Glutamatergic neuron (in vitro differentiated cells): ENCODE measurements around the gene NPR3. TPM values are rescaled to one million over a fixed set of nuclear protein-coding genes. Genes with fewer than 3 reads are reported as not detected.

ENCODE experiments used
- DNase-seq: peaks from one replicate; pipeline ENCODE4 v3.0.0; 2022
- H3K27ac Mint-ChIP-seq: one replicate; pipeline ENCODE4 v1.8.0; 2020; ENCODE audit warnings: mild to moderate bottlenecking, mixed read lengths, inconsistent platforms; ENCODE audit not compliant: unreplicated experiment
- H3K27me3 Mint-ChIP-seq: one replicate; pipeline ENCODE4 v1.8.0; 2020; ENCODE audit warnings: mild to moderate bottlenecking, moderate library complexity, mixed read lengths, inconsistent platforms; ENCODE audit not compliant: unreplicated experiment
- H3K36me3 Mint-ChIP-seq: one replicate; pipeline ENCODE4 v1.8.0; 2020; ENCODE audit warnings: mild to moderate bottlenecking, mixed read lengths, inconsistent platforms; ENCODE audit not compliant: unreplicated experiment
- H3K4me1 Mint-ChIP-seq: one replicate; pipeline ENCODE4 v1.8.0; 2020; ENCODE audit warnings: mild to moderate bottlenecking, low read depth, mixed read lengths, inconsistent platforms; ENCODE audit not compliant: unreplicated experiment
- H3K4me3 Mint-ChIP-seq: one replicate; pipeline ENCODE4 v1.8.0; 2020; ENCODE audit warnings: mild to moderate bottlenecking, mixed read lengths, inconsistent platforms; ENCODE audit not compliant: unreplicated experiment
- H3K9me3 Mint-ChIP-seq: one replicate; pipeline ENCODE4 v1.8.0; 2020; ENCODE audit warnings: mild to moderate bottlenecking, moderate library complexity, mixed read lengths, inconsistent platforms; ENCODE audit not compliant: unreplicated experiment
- CTCF ChIP-seq: fragments of 200-600 bp; sonication (generic); IDR thresholded peaks from one replicate; pipeline ENCODE4 v1.5.0; 2021; ENCODE audit not compliant: partially characterized antibody, unreplicated experiment
- total RNA-seq: library from RNA; stranded (reverse); fragmentation: NEBNext Ultra II Directional; extraction: Animal tissue kit (Norgen Biotek cat#: 25700); gene quantifications from one replicate; pipeline ENCODE4 v1.2.1, GENCODE V29; 2021; ENCODE audit not compliant: unreplicated experiment

The NPR3 gene
- total RNA-seq, 1 donor from 2014 or later = not detected

GRCh38 chr5:32684260-32684659 is 26.9 kb upstream of the NPR3 start:
- no peak overlapping the region for H3K4me3 Mint-ChIP-seq

GRCh38 chr5:32686799-32687498 is 24.2 kb upstream of the NPR3 start:
- no peak overlapping the region for H3K27ac Mint-ChIP-seq
- H3K4me1 Mint-ChIP-seq = no peaks in the 10 kb centered on the region

More at GRCh38 chr5:32684260-32684659, 26.9 kb upstream of the NPR3 start:
- no peak for TF ChIP-seq CTCF
- H3K27ac Mint-ChIP-seq = no peak overlapping the region
- H3K36me3 Mint-ChIP-seq = peaks cover 15% of the 10 kb centered on the region
- no peaks in the 10 kb centered on the region for H3K27me3 Mint-ChIP-seq
- peaks cover 3% of the 10 kb centered on the region for H3K9me3 Mint-ChIP-seq
- no peaks in the 10 kb centered on the region for H3K4me1 Mint-ChIP-seq
- no peak for DNase-seq

GRCh38 chr5:32687499-32687831 is 23.7 kb upstream of the NPR3 start:
- no peak for DNase-seq
- Mint-ChIP-seq H3K4me1 (no peaks in the 10 kb centered on the region), H3K36me3 (peaks cover 15% of the 10 kb centered on the region), H3K27me3 (no peaks in the 10 kb centered on the region), H3K27ac (no peak overlapping the region), H3K4me3 (no peak overlapping the region), H3K9me3 (peaks cover 4% of the 10 kb centered on the region)
- TF ChIP-seq CTCF = no peak

More at GRCh38 chr5:32686799-32687498, 24.2 kb upstream of the NPR3 start:
- Mint-ChIP-seq H3K4me3 (no peak overlapping the region), H3K9me3 (peaks cover 4% of the 10 kb centered on the region), H3K27me3 (no peaks in the 10 kb centered on the region), H3K36me3 (peaks cover 15% of the 10 kb centered on the region)
- TF ChIP-seq CTCF = no peak
- DNase-seq = no peak

GRCh38 chr5:32690153-32690552 is 21.0 kb upstream of the NPR3 start:
- Mint-ChIP-seq H3K4me3 (no peak overlapping the region), H3K27ac (no peak overlapping the region), H3K9me3 (peaks cover 4% of the 10 kb centered on the region), H3K4me1 (no peaks in the 10 kb centered on the region), H3K27me3 (no peaks in the 10 kb centered on the region), H3K36me3 (no peaks in the 10 kb centered on the region)
- no peak for TF ChIP-seq CTCF
- DNase-seq = no peak

GRCh38 chr5:32690666-32691065 is 20.5 kb upstream of the NPR3 start:
- Mint-ChIP-seq H3K36me3 (no peaks in the 10 kb centered on the region), H3K9me3 (peaks cover 4% of the 10 kb centered on the region), H3K4me3 (no peak overlapping the region), H3K4me1 (no peaks in the 10 kb centered on the region), H3K27ac (no peak overlapping the region), H3K27me3 (no peaks in the 10 kb centered on the region)
- DNase-seq = no peak
- no peak for TF ChIP-seq CTCF
